DMS114 treated with DMSO at 0.1 percent for 48 hours (cell line): Measurements from ENCODE around the gene ARF6.
"Not testable (repeated sequence)": the region's sequence is repeated elsewhere in the genome, so short reads cannot be mapped to it uniquely, and the experiment has no call there.

ENCODE experiments used
- DNase-seq: peaks from one replicate; lab custom pipeline; 2025; ENCODE audit not compliant: unreplicated experiment; lab: John Stamatoyannopoulos, UW

ARF6 gene

DNA sequence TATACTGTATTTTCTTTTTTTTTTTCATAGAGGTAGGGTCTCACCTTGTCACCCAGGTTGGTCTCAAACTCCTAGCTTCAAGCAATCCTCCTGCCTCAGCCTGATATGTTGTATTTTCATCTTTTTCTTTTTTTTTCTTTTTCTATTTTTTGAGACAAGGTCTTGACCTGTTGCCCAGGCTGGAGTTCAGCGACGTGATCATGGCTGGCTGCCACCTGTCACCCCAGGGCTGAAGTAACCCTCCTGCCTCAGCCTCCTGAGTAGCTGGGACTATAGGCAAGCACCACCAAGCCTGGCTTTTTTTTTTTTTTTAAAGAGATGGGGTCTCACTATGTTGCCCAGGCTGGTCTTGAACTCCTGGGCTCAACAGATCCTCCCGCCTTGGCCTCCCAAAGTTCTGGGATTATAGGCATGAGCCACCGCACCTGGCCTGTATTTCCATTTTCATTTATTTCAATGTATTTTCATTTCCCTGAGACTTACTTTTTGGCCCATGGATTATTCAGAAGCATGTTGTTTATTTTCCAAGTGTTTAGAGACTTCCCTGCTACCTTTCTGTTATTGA is 16.2 kb upstream of the ARF6 start:
- DNase-seq = no peak

DNA sequence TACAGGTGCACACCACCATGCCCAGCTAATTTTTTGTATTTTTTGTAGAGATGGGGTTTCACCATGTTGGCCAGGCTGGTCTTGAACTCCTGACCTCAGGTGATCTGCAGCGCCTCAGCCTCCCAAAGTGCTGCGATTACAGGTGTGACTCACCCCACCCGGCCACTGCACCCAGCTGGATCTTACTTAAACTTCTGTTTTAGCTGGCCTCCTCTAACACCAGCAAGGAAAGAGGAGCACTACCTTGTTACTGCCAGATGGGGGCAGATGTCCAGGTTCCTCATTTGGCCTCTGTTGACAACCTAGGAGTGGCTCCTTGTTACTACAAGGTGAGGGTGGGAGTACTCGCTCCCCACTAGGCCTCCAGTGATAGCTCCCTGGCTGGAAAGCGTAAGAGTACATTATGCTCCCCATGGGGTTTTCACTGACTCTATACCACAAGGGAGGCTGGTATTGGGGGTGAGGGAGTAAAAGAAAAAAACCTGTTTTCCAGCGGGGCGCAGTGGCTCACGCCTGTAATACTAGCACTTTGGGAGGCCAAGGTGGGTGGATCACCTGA is 13.2 kb upstream of the ARF6 start:
- DNase-seq = no peak

DNA sequence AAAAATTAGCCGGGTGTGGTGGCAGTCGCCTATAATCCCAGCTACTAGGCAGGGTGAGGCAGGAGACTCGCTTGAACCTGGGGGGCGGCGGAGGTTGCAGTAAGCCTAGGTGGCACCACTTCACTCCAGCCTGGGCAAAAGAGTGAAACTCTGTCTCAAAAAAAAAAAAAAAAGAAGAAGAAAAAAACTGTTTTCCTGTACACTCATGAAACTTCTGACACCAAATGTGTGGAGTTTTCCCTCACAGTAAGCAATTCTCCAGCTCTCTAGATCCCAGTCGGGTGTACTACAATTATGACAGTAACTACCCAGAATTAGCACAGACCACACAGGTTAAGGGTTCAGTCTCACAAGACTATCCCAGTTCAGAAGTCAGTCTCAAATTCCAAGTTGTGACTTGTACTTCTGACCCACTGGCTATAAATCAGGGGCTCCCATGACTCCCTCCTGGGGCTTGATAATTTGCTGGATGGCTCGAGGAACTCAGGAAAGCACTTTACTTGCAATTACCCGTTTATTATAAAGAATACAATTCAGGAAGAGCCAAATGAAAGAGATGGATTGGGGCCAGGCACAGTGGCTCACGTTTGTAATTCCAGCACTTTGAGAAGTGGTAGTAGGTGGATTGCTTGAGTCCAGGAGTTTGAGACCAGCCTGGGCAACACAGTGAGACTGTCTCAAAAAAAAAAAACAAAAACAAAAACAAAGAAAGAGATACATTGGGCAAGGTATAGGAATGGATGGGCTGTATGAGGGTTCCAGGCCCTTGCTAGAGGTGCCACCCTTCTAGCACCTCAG is 12.4 kb upstream of the ARF6 start:
- DNase-seq = no peak

DNA sequence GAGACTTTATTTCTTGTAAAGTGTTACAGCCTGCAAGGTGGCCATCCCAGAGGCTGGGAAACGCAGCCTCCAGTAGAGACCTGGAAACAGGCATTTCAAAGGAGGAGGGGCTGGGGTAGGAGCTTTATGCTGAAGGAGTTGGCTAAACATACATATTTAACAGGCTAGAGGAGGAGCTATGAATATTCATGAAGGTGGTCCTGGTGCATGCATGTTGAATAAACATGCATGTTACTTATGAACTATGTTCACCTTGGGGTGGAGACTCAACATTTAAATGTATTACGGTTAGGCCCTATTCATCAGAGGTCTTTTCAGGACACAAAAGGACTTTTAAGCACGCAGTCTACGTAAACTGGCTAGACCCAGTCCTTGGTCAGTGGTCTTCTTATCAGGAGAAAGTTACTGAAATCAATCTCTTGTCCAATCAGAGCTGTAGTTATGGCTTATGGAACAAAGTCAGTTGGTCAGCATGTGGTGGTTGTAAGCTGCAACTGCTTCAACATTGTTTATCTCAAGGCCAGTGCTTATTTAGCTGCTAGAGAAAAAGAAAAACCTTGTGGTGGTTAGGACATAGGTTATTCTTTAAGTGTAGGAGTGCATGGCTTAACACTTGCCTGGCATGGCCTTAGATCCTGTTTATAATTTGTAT is 11.4 kb upstream of the ARF6 start:
- DNase-seq = no peak

DNA sequence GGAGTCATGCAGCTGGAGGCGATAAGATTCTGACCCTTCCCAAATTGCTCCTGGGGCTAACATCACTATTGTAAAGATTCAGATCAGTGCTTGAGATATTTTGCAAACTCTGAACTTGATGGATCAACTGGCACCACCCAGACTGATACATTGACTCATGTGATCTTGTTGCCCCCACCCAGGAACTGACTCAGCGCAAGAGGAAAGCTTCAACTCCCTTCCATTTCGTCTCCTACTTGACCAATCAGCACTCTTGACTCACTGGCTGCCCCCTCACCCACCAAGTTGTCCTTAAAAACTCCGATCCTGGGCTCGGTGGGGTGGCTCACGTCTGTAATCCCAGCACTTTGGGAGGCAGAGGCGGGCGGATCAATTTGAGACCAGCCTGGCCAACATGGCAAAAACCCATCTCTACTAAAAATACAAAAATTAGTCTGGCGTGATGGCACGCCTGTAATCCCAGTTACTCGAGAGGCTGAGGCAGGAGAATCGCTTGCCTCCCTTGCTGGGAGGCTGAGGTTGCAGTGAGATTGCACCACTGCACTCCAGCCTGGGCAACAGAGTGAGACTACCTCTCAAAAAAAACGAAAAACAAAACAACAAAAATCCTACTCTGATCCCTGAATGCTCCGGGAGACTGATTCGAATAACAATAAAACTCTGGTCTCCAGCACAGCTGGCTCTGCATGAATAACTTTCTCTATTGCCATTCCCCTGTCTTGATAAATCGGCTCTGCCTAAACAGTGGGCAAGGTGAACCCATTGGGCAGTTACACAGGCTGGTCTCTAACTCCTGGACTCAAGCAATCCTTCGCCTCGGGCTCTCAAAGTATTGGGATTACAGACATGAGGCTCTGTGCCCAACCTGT is 9.8 kb upstream of the ARF6 start:
- no peak for DNase-seq

DNA sequence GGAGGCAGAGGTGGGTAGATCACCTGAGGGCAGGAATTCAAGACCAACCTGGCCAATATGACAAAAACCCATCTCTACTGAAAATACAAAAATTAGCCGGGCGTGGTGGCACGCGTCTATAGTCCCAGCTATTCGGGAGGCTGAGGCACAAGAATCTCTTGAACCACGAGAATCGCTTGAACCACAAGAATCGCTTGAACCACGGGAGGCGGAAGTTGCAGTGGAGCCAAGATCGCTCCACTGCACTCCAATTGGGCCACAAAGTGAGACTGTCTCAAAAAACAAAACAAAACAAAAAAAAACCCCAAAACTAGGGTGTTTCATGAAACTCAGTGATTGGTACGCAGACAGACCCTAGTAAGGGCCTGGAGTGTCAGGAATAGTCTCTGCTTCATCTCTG is 6.4 kb upstream of the ARF6 start:
- DNase-seq = no peak

DNA sequence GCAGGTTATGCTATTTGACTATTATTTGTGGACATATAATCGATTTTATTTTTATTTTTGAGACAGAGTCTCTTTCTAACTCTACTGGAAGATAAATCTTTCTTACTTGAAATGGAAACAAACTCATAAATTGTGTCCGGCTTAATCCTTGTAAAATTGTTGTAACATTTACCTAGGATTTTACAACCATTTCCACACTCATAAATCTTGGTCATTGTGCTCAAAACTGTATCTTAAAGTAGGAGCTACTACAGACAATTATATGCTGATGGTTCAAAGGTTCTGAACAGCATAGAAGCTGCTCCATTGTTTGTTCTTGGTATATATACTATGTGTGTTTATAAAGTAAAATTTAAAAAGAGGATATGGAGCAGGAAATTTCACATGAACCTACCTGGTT is 4.6 kb upstream of the ARF6 start:
- no peak for DNase-seq

DNA sequence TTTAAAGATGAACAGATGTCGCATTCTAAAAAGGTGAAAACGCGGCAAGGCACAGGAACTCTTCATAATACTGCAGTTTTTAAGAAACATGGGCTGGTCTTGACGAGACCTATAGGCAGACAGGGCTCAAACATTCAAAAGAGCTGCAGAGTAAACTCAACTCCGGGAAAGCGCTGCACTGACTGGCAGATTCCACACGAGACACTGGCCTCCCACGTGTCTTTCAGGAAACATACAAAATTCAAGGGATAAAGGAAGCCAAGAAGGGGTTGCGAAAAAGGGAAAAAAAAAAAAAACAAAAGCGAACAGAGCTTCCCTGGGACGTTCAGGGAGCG is 614 bp upstream of the ARF6 start:
- peak; percentile 77 for DNase-seq

DNA sequence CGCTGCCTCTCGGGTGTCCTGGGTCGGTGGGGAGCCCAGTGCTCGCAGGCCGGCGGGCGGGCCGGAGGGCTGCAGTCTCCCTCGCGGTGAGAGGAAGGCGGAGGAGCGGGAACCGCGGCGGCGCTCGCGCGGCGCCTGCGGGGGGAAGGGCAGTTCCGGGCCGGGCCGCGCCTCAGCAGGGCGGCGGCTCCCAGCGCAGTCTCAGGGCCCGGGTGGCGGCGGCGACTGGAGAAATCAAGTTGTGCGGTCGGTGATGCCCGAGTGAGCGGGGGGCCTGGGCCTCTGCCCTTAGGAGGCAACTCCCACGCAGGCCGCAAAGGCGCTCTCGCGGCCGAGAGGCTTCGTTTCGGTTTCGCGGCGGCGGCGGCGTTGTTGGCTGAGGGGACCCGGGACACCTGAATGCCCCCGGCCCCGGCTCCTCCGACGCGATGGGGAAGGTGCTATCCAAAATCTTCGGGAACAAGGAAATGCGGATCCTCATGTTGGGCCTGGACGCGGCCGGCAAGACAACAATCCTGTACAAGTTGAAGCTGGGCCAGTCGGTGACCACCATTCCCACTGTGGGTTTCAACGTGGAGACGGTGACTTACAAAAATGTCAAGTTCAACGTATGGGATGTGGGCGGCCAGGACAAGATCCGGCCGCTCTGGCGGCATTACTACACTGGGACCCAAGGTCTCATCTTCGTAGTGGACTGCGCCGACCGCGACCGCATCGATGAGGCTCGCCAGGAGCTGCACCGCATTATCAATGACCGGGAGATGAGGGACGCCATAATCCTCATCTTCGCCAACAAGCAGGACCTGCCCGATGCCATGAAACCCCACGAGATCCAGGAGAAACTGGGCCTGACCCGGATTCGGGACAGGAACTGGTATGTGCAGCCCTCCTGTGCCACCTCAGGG is 679 bp downstream of the ARF6 start:
- no peak for DNase-seq

DNA sequence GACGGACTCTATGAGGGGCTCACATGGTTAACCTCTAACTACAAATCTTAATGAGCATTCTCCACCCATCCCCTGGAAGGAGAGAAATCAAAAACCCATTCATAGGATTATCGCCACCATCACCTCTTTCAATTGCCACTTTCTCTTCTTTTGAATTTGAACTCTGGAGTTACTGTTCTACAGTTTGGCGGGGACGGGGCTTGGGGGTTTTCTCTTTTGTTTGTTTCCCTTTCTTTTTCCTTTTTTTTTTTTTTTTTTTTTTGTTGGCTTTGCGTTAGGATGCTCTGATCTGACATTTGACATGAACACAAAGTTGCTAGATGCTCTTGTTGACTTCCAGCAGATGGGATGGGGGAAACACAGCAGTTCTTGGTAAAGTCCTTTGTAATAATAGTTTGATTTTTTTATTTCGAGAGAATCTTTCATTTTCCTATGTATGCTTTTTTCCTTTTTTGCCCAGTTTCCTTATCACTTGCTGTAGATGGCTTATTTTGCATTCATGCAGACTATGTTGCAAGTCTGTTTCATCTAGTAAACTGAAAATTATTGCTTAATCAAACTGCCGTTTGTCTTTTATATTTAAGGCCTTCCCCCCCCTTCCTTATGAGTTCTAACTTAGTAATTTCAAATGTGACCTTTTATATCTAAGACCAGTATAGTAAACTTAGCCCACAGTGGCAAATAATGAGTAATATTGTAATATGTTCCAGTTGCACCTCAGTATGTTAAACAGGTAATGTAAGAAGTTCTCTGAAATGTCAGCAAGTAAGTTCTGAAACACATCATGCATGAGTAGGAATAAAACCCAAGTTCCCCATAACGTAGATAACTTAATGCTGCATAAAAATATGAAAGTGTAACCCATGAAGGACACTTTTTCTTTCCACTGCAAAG is 1.6 kb downstream of the ARF6 start:
- not testable (repeated sequence) for DNase-seq

DNA sequence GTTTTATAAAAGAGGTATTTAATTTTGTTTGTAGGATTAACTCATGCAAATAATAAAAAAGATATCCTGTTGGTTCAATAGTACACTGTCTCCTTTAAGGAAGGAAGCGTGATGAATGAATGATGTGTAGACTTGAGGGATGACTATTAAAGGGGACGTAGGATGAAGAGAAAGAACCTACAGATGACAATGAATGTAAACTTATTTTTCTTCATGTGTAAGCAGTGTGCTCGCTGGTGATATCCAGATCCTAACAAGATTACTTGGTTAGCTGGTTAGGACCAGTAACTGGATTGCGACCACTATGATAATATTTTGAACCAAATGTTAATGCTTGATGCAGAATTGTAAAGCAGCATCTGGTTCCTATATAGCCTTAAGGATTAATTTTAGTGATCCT is 2.6 kb downstream of the ARF6 start:
- DNase-seq = peak; percentile 27

DNA sequence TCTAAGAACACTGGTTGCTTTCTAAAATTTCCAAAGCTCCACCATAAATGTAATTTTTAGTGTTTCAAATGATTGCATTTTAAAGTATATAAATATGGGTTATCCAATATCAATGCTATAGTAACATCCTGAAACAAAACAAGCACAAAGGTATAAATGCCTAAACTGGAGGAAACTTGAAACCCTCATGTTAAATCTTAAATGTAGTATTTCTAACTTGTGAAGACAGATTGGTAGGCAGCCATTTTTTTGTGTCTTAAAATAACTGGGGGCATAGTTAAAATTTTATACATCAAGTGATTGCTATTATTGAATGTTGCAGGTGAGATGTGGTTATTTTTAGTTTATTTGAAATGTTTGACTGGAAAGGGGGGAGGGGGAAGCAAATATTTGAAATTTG is 3.4 kb downstream of the ARF6 start:
- not testable (repeated sequence) for DNase-seq

DNA sequence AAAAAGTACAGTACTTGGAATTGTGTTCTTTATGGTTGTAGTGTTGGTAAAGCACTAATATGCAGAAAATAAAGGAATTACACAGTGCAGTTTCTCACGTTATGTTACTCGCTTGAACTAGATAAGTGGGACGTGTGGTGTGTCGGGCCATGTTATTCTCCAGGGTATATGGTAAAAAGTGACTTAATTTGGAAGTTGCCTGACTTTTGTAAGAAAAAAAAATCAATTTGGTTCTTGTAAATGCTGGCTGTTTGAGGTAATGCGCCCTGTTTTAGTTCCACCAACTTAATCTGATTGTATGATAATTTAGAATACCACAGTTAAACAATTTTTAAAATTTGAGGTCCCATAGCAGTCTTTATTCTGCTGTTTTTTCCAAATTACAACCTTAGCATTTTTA is 4.1 kb downstream of the ARF6 start:
- DNase-seq = no peak

DNA sequence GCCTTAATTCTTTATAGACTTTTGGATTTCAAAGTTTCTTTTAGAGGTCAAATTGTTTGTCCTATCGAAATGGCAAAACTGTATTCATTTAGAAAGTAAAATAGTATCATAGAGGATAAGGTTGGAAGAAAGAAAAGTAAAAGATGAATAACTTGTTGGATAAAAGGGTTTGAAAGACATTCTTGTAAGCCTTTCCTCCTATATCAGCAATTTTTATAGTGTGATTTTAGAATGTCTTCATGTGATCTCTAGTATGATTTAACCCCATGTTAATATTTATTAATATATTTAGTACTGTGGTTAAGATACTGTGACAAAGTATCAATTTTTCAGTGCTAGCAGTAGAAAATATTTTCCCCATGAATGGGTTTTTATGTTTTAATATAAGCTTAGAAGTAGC is 4.5 kb downstream of the ARF6 start:
- DNase-seq = no peak

DNA sequence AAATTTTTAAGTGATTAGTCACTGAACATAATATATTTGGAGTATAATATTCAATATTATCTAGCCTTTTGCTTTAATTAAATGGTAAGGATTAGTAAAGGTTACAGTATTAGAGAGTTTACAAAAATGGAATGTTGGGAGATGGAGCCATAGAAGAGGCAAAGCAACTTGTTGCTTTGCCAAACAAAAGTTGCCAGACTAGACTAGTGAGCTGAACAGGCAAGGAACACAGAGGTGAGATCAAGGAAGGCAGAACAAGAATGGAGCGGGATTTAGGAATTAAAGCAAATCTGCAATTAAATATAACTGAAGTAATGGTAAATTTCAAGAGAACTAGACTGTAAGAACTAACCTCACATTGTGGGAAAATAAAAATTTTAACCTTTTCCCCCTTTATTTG is 5.1 kb downstream of the ARF6 start:
- no peak for DNase-seq

DNA sequence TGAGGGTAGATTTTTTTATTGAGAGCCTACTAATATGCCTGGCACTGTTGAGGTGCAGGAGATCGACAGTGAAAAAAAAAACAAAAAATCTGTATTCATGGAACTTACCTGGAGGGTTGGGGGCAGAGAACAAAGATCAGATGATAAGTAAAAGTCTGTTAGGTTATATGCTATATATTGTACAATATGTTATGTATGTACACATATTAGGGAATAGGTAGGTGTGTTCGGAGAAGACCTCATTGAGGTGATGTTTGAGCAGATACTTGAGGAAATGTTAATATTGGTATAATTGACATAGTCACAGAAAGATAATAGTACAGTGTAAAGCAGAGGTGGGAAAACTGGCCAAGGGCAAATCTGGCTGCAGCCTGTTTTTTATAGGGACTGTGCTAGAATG is 5.6 kb downstream of the ARF6 start:
- no peak for DNase-seq

DNA sequence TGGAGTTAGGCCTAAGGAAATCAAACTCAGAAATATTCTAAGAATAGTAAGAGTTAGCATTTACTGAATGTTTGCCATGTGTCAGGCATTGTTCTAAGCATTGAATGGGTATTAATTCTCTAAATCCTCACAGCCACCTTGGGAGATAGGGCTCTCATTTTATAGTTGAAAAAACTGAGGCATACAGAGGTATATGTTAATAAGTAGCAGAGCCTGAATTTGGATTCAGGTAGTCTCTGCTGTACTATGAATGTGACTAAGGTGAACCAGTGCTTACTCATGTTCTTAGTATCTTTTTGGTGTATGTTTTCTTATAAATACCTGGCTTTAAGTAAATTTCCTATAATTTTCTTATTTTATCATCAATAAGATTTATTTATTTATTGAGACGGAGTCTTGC is 8.1 kb downstream of the ARF6 start:
- no peak for DNase-seq

DNA sequence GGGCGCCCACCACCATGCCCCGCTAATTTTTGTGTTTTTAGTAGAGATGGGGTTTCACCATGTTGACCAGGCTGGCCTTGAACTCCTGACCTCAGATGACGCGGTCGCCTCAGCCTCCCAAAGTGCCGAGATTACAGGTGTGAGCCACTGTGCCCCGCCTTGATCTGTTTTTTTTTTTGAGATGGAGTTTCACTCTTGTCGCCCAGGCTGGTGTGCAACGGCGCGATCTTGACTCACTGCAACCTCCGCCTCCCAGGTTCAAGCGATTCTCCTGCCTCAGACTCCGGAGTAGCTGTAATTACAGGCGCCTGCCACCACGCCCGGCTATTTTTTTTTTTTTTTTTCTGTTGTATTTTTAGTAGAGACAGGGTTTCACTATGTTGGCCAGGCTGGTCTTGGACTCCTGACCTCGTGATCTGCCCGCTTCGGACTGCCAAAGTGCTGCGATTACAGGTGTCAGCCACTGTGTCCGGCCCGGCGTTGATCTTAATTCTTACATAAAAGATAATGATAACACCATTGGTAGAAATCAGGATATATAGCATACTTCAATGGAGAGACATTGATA is 9.9 kb downstream of the ARF6 start:
- DNase-seq = not testable (repeated sequence)

DNA sequence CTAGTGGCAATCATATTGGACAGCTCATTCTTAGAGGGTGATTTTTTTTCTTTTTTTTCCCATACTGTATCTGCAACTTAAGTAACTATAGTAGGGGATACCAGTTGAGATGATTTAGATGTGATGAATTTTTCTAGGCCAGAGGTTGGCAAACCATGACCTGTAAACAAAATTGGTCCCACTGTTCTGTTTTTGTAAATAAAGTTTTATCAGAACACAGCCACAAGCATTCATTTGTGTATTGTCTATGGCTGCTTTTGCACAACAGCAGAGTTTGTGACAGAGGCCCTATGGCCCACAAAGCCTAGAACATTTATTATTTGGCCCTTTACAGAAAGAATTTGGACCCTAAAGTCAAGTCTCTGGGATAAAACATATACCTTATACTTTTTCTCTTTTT is 11.4 kb downstream of the ARF6 start:
- DNase-seq = no peak
